ENCODE results near the gene HOXB13.
"Not testable (repeated sequence)": the region's sequence is repeated elsewhere in the genome, so short reads cannot be mapped to it uniquely, and the experiment has no call there.

HOXB13 gene

GRCh38 chr17:48726114-48726915 is 2.2 kb downstream of the HOXB13 start:
- ATAC-seq = no peak
- DNase-seq = no peak

- DNase-seq (no peak), ATAC-seq (no peak)
These were observed 3.1 kb downstream of the HOXB13 start for GRCh38 chr17:48725288-48726064.

- ATAC-seq = no peak
- no peak for DNase-seq
These were observed 3.6 kb downstream of the HOXB13 start for GRCh38 chr17:48725004-48725287.

GRCh38 chr17:48724251-48725003 is 4.1 kb downstream of the HOXB13 start:
- peak; percentile 87 for DNase-seq
- peak; percentile 70 for ATAC-seq

GRCh38 chr17:48723423-48724250 is 4.9 kb downstream of the HOXB13 start:
- DNase-seq = no peak
- ATAC-seq = no peak

GRCh38 chr17:48722915-48723422 is 5.6 kb downstream of the HOXB13 start, which contains the start of gene PRAC2:
PRAC2 (plus strand) TSS chr17:48723185; CDS start chr17:48724411, 1,226 bp downstream.
- ATAC-seq (no peak), DNase-seq (no peak)

- DNase-seq = no peak
- no peak for ATAC-seq
These were observed 6.2 kb downstream of the HOXB13 start, which contains the start of gene PRAC1 for GRCh38 chr17:48722201-48722907. PRAC1 (minus strand) TSS chr17:48722518; CDS start chr17:48722392, 126 bp downstream.

GRCh38 chr17:48721009-48721402 is 7.5 kb downstream of the HOXB13 start:
- ATAC-seq = no peak
- no peak for DNase-seq

- ATAC-seq = no peak
- no peak for DNase-seq
These were observed 8.1 kb downstream of the HOXB13 start for GRCh38 chr17:48720266-48721008.

GRCh38 chr17:48719642-48720265 is 8.8 kb downstream of the HOXB13 start:
- no peak for ATAC-seq
- no peak for DNase-seq

- no peak for ATAC-seq
- DNase-seq = no peak
These were observed 9.5 kb downstream of the HOXB13 start for GRCh38 chr17:48718761-48719641.

GRCh38 chr17:48718227-48718760 is 10.3 kb downstream of the HOXB13 start:
- DNase-seq = no peak
- ATAC-seq = no peak

- ATAC-seq = no peak
These were observed 11.0 kb downstream of the HOXB13 start for GRCh38 chr17:48717367-48718226.

GRCh38 chr17:48716549-48716948 is 12.0 kb downstream of the HOXB13 start:
- DNase-seq, ATAC-seq: not testable (repeated sequence)

More at GRCh38 chr17:48717367-48718226, 11.0 kb downstream of the HOXB13 start:
- no peak for DNase-seq

GRCh38 chr17:48715496-48716399 is 12.8 kb downstream of the HOXB13 start:
- DNase-seq (no peak), ATAC-seq (no peak)

GRCh38 chr17:48711128-48711527 is 17.4 kb downstream of the HOXB13 start:
- ATAC-seq (no peak), DNase-seq (no peak)
